ENCODE data around the gene MAP2. TPM values are rescaled to one million over a fixed set of nuclear protein-coding genes. Genes with fewer than 3 reads are reported as not detected.

MAP2 gene
- total RNA-seq, 1 experiment from 2014 or later, result 7.6 TPM

DNA sequence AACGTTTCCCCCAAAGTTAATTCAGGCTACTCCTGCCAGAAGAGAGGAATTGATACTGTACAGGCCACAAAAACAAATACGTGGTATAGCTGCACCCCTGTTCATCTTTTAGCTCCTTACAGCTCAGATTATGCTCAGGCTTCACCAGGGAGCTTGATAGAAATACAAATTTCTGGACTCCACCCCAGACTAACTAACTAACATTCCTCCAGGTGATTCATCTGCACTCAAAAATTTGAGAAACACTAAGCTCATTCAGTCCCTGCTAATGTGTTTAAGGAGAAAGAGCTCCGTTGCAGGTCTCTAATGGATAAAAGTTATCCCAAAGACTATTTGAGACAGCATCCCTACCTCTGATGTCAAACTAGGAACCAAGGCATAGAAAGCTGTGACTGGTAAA, 311.0 kb downstream of the MAP2 start:
- Mint-ChIP-seq H3K4me1 (peaks cover 2% of the 10 kb centered on the region; the same call in 1 of the 2 replicates), H3K4me3 (no peak overlapping the region), H3K9me3 (no peaks in the 10 kb centered on the region), H3K27ac (no peak overlapping the region), H3K36me3 (no peaks in the 10 kb centered on the region), H3K27me3 (ENCODE audit: low read depth) (peaks cover 25% of the 10 kb centered on the region)
- DNase-seq (ENCODE audit: low spot score) (no peak), ATAC-seq (no peak)
- TF ChIP-seq ATF1 (CRISPR knock-in tag; IDR thresholded peaks at IDR 0.05) (no peak), PRDM15 (CRISPR knock-in tag; IDR thresholded peaks at IDR 0.05) (no peak), ZNF232 (CRISPR knock-in tag; IDR thresholded peaks at IDR 0.05) (no peak), IRF2 (CRISPR knock-in tag; IDR thresholded peaks at IDR 0.05; ENCODE audit: borderline replicate concordance, low read depth) (no peak)
- TF ChIP-seq, protein P1, sequence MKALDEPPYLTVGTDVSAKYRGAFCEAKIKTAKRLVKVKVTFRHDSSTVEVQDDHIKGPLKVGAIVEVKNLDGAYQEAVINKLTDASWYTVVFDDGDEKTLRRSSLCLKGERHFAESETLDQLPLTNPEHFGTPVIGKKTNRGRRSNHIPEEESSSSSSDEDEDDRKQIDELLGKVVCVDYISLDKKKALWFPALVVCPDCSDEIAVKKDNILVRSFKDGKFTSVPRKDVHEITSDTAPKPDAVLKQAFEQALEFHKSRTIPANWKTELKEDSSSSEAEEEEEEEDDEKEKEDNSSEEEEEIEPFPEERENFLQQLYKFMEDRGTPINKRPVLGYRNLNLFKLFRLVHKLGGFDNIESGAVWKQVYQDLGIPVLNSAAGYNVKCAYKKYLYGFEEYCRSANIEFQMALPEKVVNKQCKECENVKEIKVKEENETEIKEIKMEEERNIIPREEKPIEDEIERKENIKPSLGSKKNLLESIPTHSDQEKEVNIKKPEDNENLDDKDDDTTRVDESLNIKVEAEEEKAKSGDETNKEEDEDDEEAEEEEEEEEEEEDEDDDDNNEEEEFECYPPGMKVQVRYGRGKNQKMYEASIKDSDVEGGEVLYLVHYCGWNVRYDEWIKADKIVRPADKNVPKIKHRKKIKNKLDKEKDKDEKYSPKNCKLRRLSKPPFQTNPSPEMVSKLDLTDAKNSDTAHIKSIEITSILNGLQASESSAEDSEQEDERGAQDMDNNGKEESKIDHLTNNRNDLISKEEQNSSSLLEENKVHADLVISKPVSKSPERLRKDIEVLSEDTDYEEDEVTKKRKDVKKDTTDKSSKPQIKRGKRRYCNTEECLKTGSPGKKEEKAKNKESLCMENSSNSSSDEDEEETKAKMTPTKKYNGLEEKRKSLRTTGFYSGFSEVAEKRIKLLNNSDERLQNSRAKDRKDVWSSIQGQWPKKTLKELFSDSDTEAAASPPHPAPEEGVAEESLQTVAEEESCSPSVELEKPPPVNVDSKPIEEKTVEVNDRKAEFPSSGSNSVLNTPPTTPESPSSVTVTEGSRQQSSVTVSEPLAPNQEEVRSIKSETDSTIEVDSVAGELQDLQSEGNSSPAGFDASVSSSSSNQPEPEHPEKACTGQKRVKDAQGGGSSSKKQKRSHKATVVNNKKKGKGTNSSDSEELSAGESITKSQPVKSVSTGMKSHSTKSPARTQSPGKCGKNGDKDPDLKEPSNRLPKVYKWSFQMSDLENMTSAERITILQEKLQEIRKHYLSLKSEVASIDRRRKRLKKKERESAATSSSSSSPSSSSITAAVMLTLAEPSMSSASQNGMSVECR (CRISPR knock-in tag; IDR thresholded peaks at IDR 0.05; ENCODE audit: borderline replicate concordance), result no peak
- TF ChIP-seq, protein P2, sequence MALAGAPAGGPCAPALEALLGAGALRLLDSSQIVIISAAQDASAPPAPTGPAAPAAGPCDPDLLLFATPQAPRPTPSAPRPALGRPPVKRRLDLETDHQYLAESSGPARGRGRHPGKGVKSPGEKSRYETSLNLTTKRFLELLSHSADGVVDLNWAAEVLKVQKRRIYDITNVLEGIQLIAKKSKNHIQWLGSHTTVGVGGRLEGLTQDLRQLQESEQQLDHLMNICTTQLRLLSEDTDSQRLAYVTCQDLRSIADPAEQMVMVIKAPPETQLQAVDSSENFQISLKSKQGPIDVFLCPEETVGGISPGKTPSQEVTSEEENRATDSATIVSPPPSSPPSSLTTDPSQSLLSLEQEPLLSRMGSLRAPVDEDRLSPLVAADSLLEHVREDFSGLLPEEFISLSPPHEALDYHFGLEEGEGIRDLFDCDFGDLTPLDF (CRISPR knock-in tag; IDR thresholded peaks at IDR 0.05), result no peak
- ChIA-PET CTCF (interaction anchor here (0.7 kb wide), 1 partner anchor 284 kb away, joined by 3 read pairs; no protein-coding TSS in a partner anchor), POLR2A (no interaction called here)

GRCh38 chr2:209741953-209742352, 318.1 kb downstream of the MAP2 start:
- Mint-ChIP-seq H3K27ac (no peak overlapping the region), H3K36me3 (no peaks in the 10 kb centered on the region), H3K9me3 (peaks cover 5% of the 10 kb centered on the region), H3K4me1 (no peaks in the 10 kb centered on the region), H3K4me3 (no peak overlapping the region), H3K27me3 (ENCODE audit: low read depth) (peaks cover 39% of the 10 kb centered on the region)
- ChIA-PET POLR2A (no interaction called here), CTCF (no interaction called here)
- ATAC-seq, result no peak
- no peak for DNase-seq (ENCODE audit: low spot score)
- TF ChIP-seq MXD4 (CRISPR knock-in tag; IDR thresholded peaks at IDR 0.05; ENCODE audit: borderline replicate concordance) (no peak), E2F4 (CRISPR knock-in tag; IDR thresholded peaks at IDR 0.05; ENCODE audit: borderline replicate concordance, low read depth) (no peak), AR (CRISPR knock-in tag; IDR thresholded peaks at IDR 0.05) (no peak), TEAD4 (CRISPR knock-in tag; IDR thresholded peaks at IDR 0.05) (no peak), ELF4 (CRISPR knock-in tag; IDR thresholded peaks at IDR 0.05; ENCODE audit: low read depth) (no peak)
- TF ChIP-seq, protein P1 (CRISPR knock-in tag; IDR thresholded peaks at IDR 0.05; ENCODE audit: borderline replicate concordance), result no peak
- TF ChIP-seq, protein P3, sequence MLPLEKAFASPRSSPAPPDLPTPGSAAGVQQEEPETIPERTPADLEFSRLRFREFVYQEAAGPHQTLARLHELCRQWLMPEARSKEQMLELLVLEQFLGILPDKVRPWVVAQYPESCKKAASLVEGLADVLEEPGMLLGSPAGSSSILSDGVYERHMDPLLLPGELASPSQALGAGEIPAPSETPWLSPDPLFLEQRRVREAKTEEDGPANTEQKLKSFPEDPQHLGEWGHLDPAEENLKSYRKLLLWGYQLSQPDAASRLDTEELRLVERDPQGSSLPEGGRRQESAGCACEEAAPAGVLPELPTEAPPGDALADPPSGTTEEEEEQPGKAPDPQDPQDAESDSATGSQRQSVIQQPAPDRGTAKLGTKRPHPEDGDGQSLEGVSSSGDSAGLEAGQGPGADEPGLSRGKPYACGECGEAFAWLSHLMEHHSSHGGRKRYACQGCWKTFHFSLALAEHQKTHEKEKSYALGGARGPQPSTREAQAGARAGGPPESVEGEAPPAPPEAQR (CRISPR knock-in tag; IDR thresholded peaks at IDR 0.05), result no peak
